PFSK-1 (cell line): ENCODE data around the gene STK25.

Source experiments
- POLR2AphosphoS5 ChIP-seq: IDR thresholded peaks from 2 replicates; pipeline ENCODE4 v1.6.1; 2012; ENCODE audit warnings: low read depth, mild to moderate bottlenecking, control low read depth, low read length, moderate library complexity
- TAF1 ChIP-seq: IDR thresholded peaks from 2 replicates; pipeline ENCODE4 v1.6.1; 2012; ENCODE audit warnings: low read length, control low read depth, borderline replicate concordance; ENCODE audit not compliant: insufficient read depth
- TF ChIP-seq, protein P1 (sequence below), 2 experiments: IDR thresholded peaks; 2 replicates each; pipeline versions ENCODE4 v1.6.1 to v1.8.0; 2011 to 2012; ENCODE audit warnings: low read depth in 2 of 2, low read length in 2 of 2, control low read depth in 1 of 2, inconsistent platforms in 1 of 2, mild to moderate bottlenecking in 1 of 2, moderate library complexity in 1 of 2; ENCODE audit not compliant: insufficient read depth in 1 of 2

GRCh38 chr2:241456546-241456945 is 51.8 kb downstream of the STK25 start:
- TF ChIP-seq TAF1: no peak
- no peak for TF ChIP-seq POLR2AphosphoS5
- TF ChIP-seq, protein P1, sequence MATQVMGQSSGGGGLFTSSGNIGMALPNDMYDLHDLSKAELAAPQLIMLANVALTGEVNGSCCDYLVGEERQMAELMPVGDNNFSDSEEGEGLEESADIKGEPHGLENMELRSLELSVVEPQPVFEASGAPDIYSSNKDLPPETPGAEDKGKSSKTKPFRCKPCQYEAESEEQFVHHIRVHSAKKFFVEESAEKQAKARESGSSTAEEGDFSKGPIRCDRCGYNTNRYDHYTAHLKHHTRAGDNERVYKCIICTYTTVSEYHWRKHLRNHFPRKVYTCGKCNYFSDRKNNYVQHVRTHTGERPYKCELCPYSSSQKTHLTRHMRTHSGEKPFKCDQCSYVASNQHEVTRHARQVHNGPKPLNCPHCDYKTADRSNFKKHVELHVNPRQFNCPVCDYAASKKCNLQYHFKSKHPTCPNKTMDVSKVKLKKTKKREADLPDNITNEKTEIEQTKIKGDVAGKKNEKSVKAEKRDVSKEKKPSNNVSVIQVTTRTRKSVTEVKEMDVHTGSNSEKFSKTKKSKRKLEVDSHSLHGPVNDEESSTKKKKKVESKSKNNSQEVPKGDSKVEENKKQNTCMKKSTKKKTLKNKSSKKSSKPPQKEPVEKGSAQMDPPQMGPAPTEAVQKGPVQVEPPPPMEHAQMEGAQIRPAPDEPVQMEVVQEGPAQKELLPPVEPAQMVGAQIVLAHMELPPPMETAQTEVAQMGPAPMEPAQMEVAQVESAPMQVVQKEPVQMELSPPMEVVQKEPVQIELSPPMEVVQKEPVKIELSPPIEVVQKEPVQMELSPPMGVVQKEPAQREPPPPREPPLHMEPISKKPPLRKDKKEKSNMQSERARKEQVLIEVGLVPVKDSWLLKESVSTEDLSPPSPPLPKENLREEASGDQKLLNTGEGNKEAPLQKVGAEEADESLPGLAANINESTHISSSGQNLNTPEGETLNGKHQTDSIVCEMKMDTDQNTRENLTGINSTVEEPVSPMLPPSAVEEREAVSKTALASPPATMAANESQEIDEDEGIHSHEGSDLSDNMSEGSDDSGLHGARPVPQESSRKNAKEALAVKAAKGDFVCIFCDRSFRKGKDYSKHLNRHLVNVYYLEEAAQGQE (IDR thresholded peaks at IDR 0.05; ENCODE audit: insufficient read depth in 1 of 2, low read depth in 2 of 2, low read length in 2 of 2): no peak
